SK-N-SH (cell line): Measurements from ENCODE around the gene RHOU.

Experiments
- CTCF ChIP-seq: fragments of 200-600 bp; sonication (generic); IDR thresholded peaks from 2 replicates; pipeline ENCODE4 v1.6.1; 2017; ENCODE audit warnings: antibody characterized with exemption, mild to moderate bottlenecking, moderate library complexity
- REST ChIP-seq: IDR thresholded peaks from 2 replicates; pipeline ENCODE4 v1.6.1; 2012; ENCODE audit warnings: mild to moderate bottlenecking, low read depth, low read length, moderate library complexity
- SMC3 ChIP-seq: IDR thresholded peaks from 2 replicates; pipeline ENCODE4 v1.6.1; 2012; ENCODE audit warnings: low read depth, low read length, improper control_type of control experiment

GRCh38 chr1:228756457-228756856 lies 21.2 kb downstream of the RHOU start:
- no peak for TF ChIP-seq CTCF
- no peak for TF ChIP-seq SMC3
- no peak for TF ChIP-seq REST
